Ascending aorta (tissue), 2 donors: ENCODE data around the gene A2ML1. TPM values are rescaled to one million over a fixed set of nuclear protein-coding genes. Genes with fewer than 3 reads are reported as not detected.

Experiments
- DNase-seq, 2 donors: peaks; one replicate each; pipeline ENCODE4 v3.0.0-alpha.2; 2019; ENCODE audit warnings: low spot score in 2 of 2
- H3K27ac ChIP-seq, 2 donors: fragments of 200-600 bp; sonication (generic); one replicate each; pipeline ENCODE4 v1.5.1; 2016 to 2017; ENCODE audit warnings: mild to moderate bottlenecking in 1 of 2
- H3K27me3 ChIP-seq: fragments of 200-600 bp; sonication (generic); one replicate; pipeline ENCODE4 v1.5.1; 2017
- H3K36me3 ChIP-seq, 2 donors: fragments of 200-600 bp; sonication (generic); one replicate each; pipeline ENCODE4 v1.5.1; 2016
- H3K4me1 ChIP-seq, 2 donors: fragments of 200-600 bp; sonication (generic); one replicate each; pipeline ENCODE4 v1.5.1; 2016 to 2017; ENCODE audit warnings: mild to moderate bottlenecking in 1 of 2
- H3K4me3 ChIP-seq, 2 donors: fragments of 200-600 bp; sonication (generic); one replicate each; pipeline ENCODE4 v1.5.1; 2016 to 2017; ENCODE audit warnings: mild to moderate bottlenecking in 1 of 2
- H3K9me3 ChIP-seq, 2 donors: fragments of 200-600 bp; sonication (generic); one replicate each; pipeline ENCODE4 v1.5.1; 2016
- CTCF ChIP-seq, 3 experiments: fragments of 200-600 bp in 2 of 3; fragments of 450-650 bp in 1 of 3; sonication (generic) in 2 of 3; IDR thresholded peaks; one replicate each; pipeline ENCODE4 v1.5.1; 2016 to 2019; ENCODE audit warnings: antibody characterized with exemption in 3 of 3, mild to moderate bottlenecking in 1 of 3, moderate library complexity in 1 of 3
- intact Hi-C: fragments of 100-400 bp; cut with DNase I; formaldehyde crosslinking; loops from one replicate; pipeline ENCODE4 v1.15.1; 2023
- total RNA-seq: library from RNA; depleted of rRNA; stranded (reverse); fragments of >200 nt; gene quantifications from one replicate; pipeline ENCODE4 v1.1.0, GENCODE V29; 2016

The A2ML1 gene
- total RNA-seq, 1 donor from 2014 or later: not detected

- no peaks in the 10 kb centered on the region for H3K9me3 ChIP-seq
- no peaks in the 10 kb centered on the region for H3K27me3 ChIP-seq
- intact Hi-C loops: no loop called here
- H3K4me1 ChIP-seq: peaks cover 0 to 3% of the 10 kb centered on the region in 2 donors
- no peak overlapping the region for H3K27ac ChIP-seq
- H3K4me3 ChIP-seq: no peak overlapping the region
- H3K36me3 ChIP-seq: no peaks in the 10 kb centered on the region
- no peak for DNase-seq
- TF ChIP-seq CTCF (IDR thresholded peaks at IDR 0.05): no peak
Observed at GRCh38 chr12:8903646-8904045, 81.2 kb downstream of the A2ML1 start.

GRCh38 chr12:8904665-8905064 lies 82.2 kb downstream of the A2ML1 start:
- Histone ChIP-seq H3K36me3 (no peaks in the 10 kb centered on the region), H3K9me3 (no peaks in the 10 kb centered on the region), H3K27me3 (no peaks in the 10 kb centered on the region), H3K27ac (no peak overlapping the region), H3K4me3 (no peak overlapping the region), H3K4me1 (peaks cover 0 to 3% of the 10 kb centered on the region in 2 donors)
- TF ChIP-seq CTCF (IDR thresholded peaks at IDR 0.05): no peak
- no peak for DNase-seq
- intact Hi-C loops: no loop called here

GRCh38 chr12:8905546-8905945 lies 83.1 kb downstream of the A2ML1 start:
- intact Hi-C loops: no loop called here
- no peaks in the 10 kb centered on the region for H3K27me3 ChIP-seq
- peaks cover 0 to 3% of the 10 kb centered on the region in 2 donors for H3K4me1 ChIP-seq
- H3K36me3 ChIP-seq: no peaks in the 10 kb centered on the region
- no peaks in the 10 kb centered on the region for H3K9me3 ChIP-seq
- DNase-seq: no peak
- no peak overlapping the region for H3K27ac ChIP-seq
- peak overlapping the region in 1 of 2 donors; percentile 40 for H3K4me3 ChIP-seq
- TF ChIP-seq CTCF (IDR thresholded peaks at IDR 0.05): no peak

DNA sequence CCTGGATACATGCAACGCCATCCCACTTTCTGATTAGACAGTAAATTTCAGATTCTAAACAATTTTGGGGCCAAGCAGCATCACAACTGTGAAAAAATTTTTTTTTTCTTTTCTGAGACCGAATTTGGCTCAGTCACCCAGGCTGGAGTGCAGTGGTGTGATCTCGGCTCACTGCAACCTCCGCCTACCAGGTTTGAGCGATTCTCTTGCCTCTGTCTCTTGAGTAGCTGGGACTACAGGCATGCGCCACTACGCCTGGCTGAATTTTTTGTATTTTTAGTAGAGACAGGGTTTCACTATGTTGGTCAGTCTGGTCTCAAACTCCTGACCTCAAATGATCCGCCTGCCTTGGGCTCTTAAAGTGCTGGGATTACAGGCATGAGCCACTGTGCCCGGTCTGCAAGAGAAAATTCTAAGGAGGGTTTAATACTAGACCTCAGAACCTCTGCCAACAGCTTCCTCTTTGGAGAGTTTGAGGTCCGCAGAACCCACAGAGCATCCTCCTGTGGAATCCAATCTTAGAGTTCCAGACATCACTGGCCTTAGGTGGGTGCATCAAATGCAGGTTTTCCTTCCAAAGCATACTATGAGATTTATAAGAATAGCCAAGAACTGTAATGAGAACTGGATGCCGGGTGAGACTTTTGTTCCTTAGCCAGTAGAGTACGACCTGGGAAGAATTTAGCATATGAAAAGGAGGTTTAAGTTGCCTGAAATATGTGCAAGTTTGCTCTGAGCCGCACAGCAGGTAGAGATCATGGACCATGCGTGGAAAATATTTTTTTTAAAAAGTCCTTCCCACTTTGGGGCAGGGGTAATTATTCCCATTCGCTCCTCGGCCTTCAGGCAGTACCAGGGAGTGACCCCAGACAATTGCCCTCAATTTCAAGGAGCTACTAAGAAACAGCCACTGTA lies 84.1 kb downstream of the A2ML1 start:
- no peak for DNase-seq
- Histone ChIP-seq H3K36me3 (no peaks in the 10 kb centered on the region), H3K4me1 (peaks cover 0 to 3% of the 10 kb centered on the region in 2 donors), H3K27me3 (no peaks in the 10 kb centered on the region), H3K27ac (no peak overlapping the region), H3K9me3 (no peaks in the 10 kb centered on the region), H3K4me3 (no peak overlapping the region)
- no peak for TF ChIP-seq CTCF (IDR thresholded peaks at IDR 0.05)
- intact Hi-C loops: no loop called here

- intact Hi-C loops: no loop called here
- Histone ChIP-seq H3K36me3 (no peaks in the 10 kb centered on the region), H3K4me1 (peaks cover 0 to 3% of the 10 kb centered on the region in 2 donors), H3K4me3 (no peak overlapping the region), H3K27ac (no peak overlapping the region), H3K27me3 (no peaks in the 10 kb centered on the region), H3K9me3 (no peaks in the 10 kb centered on the region)
- no peak for DNase-seq
- TF ChIP-seq CTCF (IDR thresholded peaks at IDR 0.05): no peak
Observed at GRCh38 chr12:8907513-8907912, 85.1 kb downstream of the A2ML1 start.
